K562 (cell line): Measurements from ENCODE around the gene PHKG2. TPM values are rescaled to one million over a fixed set of nuclear protein-coding genes. Genes with fewer than 3 reads are reported as not detected.

ENCODE experiments used
- ATAC-seq: fragments of 200-7000 bp; cut with Tn5 transposase; 3 replicates; pipeline ENCODE4 v1.9.1; 2020; ENCODE audit warnings: moderate library complexity
- BruUV-seq: library from RNA; stranded (reverse); fragments of 400-500 nt; replicated peaks from 2 replicates; lab custom pipeline; 2021; lab: Mats Ljungman, UMichigan
- CTCF ChIA-PET: fragments of 300-600 bp; formaldehyde crosslinking; extraction: SDS; loops from one replicate; lab custom pipeline; 2021; ENCODE audit warnings: low intra/inter-chr PET ratio; lab: Yijun Ruan, JAX
- POLR2A ChIA-PET: fragments of 300-600, 350-650 bp; sonication (Branson Sonifier 250); formaldehyde crosslinking; extraction: SDS; loops from one replicate; lab custom pipeline; 2021; ENCODE audit warnings: antibody characterized with exemption, inconsistent platforms; lab: Yijun Ruan, JAX
- DNase-seq, 4 experiments: peaks; one replicate each; pipeline versions ENCODE4 v3.0.0 to v3.0.0-alpha.2; 2011 to 2018; ENCODE audit warnings: low spot score in 3 of 4, mixed read lengths in 3 of 4; ENCODE audit errors: extremely low read depth in 1 of 4
- FAIRE-seq: peaks from 2 replicates; lab custom pipeline; 2011; peaks lifted over from hg19 to GRCh38; lab: Jason Lieb, UNC
- H2AFZ ChIP-seq: 2 replicates; pipeline ENCODE4 v1.6.0; 2011; ENCODE audit warnings: low read depth, low read length, control low read depth, inconsistent platforms
- H3K27ac ChIP-seq: fragments of 200-600 bp; 3 replicates; pipeline ENCODE4 v1.8.0; 2011; ENCODE audit warnings: low read depth, mild to moderate bottlenecking, control low read depth, inconsistent platforms, low read length, moderate library complexity, mixed read lengths; ENCODE audit errors: extremely low read depth
- H3K27me3 ChIP-seq, 2 experiments: fragments of 300-600 bp in 1 of 2; 2 replicates in 1 of 2; 3 replicates in 1 of 2; pipeline versions ENCODE4 v1.6.0 to v1.8.0; 2011; ENCODE audit warnings: inconsistent platforms in 2 of 2, low read length in 2 of 2, mild to moderate bottlenecking in 1 of 2, mixed read lengths in 1 of 2, moderate library complexity in 1 of 2; ENCODE audit not compliant: control insufficient read depth in 2 of 2, insufficient read depth in 2 of 2
- H3K36me3 ChIP-seq: fragments of 300-600 bp; 3 replicates; pipeline ENCODE4 v1.8.0; 2011; ENCODE audit warnings: mild to moderate bottlenecking, low read length, inconsistent platforms; ENCODE audit not compliant: control insufficient read depth, insufficient read depth
- H3K4me1 ChIP-seq, 2 experiments: fragments of 200-600 bp in 1 of 2; replicated peaks in 1 of 2; 2 replicates in 1 of 2; 3 replicates in 1 of 2; pipeline versions ENCODE4 v1.5.1 to v1.8.0; 2011; ENCODE audit warnings: inconsistent platforms in 2 of 2, low read length in 2 of 2, mild to moderate bottlenecking in 1 of 2, mixed read lengths in 1 of 2, moderate library complexity in 1 of 2; ENCODE audit not compliant: control insufficient read depth in 2 of 2, insufficient read depth in 2 of 2
- H3K4me2 ChIP-seq: 2 replicates; pipeline ENCODE4 v1.6.1; 2011; ENCODE audit warnings: low read length, control low read depth, inconsistent platforms, mixed read lengths; ENCODE audit not compliant: insufficient read depth
- H3K4me3 ChIP-seq: fragments of 200-600 bp; sonication (generic), shearing (Covaris generic); 2 replicates; pipeline ENCODE4 v1.5.1; 2016; ENCODE audit warnings: control low read depth, inconsistent platforms
- H3K79me2 ChIP-seq: fragments of 200-600 bp; 3 replicates; pipeline ENCODE4 v1.8.0; 2011; ENCODE audit warnings: low read length, inconsistent platforms; ENCODE audit not compliant: control insufficient read depth, insufficient read depth
- H3K9ac ChIP-seq, 2 experiments: 2 replicates each; pipeline versions ENCODE4 v1.6.0 to v1.6.1; 2011; ENCODE audit warnings: low read depth in 2 of 2, low read length in 2 of 2, control low read depth in 1 of 2, inconsistent platforms in 1 of 2, mild to moderate bottlenecking in 1 of 2, mixed read lengths in 1 of 2; ENCODE audit not compliant: insufficient read depth in 1 of 2
- H3K9me1 ChIP-seq: one replicate; pipeline ENCODE4 v1.6.0; 2011; ENCODE audit warnings: inconsistent platforms, mild to moderate bottlenecking, low read length, moderate library complexity; ENCODE audit not compliant: control insufficient read depth, insufficient read depth
- H3K9me3 ChIP-seq: replicated peaks from 2 replicates; pipeline ENCODE4 v1.5.1; 2011; ENCODE audit warnings: low read depth, low read length, inconsistent platforms; ENCODE audit not compliant: control insufficient read depth, insufficient read depth
- H4K20me1 ChIP-seq: replicated peaks from 2 replicates; pipeline ENCODE4 v1.6.1; 2011; ENCODE audit warnings: low read length, inconsistent platforms, mixed read lengths; ENCODE audit not compliant: control insufficient read depth, insufficient read depth
- POLR2G ChIP-seq: fragments of 200-400 bp; formaldehyde crosslinking; IDR thresholded peaks from 2 replicates; pipeline ENCODE4 v1.6.1; 2017; ENCODE audit warnings: low read depth, mild to moderate bottlenecking, antibody characterized with exemption, low read length, moderate library complexity
- RBFOX2 ChIP-seq: fragments of 200-400 bp; formaldehyde crosslinking; IDR thresholded peaks from 2 replicates; pipeline ENCODE4 v1.6.1; 2017; ENCODE audit warnings: low read depth, mild to moderate bottlenecking, low read length, moderate library complexity
- ZMIZ1 ChIP-seq, 2 experiments: fragments of 150-350 bp in 1 of 2; IDR thresholded peaks; 2 replicates each; pipeline ENCODE4 v1.6.1; 2012 to 2016; ENCODE audit warnings: low read depth in 2 of 2, low read length in 2 of 2, mild to moderate bottlenecking in 1 of 2, moderate library complexity in 1 of 2
- ZNF398 ChIP-seq: fragments of 250-450 bp; sonication (Bioruptor Pico); IDR thresholded peaks from 2 replicates; pipeline ENCODE4 v1.8.0; 2021; ENCODE audit warnings: moderate library complexity, mild to moderate bottlenecking, inconsistent platforms
- WGBS: fragments of 100-300 bp; shearing (Covaris generic); methylation state at CpG from one replicate; pipeline ENCODE4 v1.1.6; 2016; ENCODE audit warnings: low coverage, mixed read lengths; ENCODE audit not compliant: insufficient coverage; ENCODE audit errors: missing lambda C conversion rate; 5-methylcytosine and 5-hydroxymethylcytosine counted together
- in situ Hi-C: fragments of 300-500 bp; cut with MboI; formaldehyde crosslinking; loops from 4 replicates; pipeline ENCODE4 v1.15.0; 2018; ENCODE audit warnings: inconsistent platforms, mixed read lengths
- intact Hi-C: fragments of 100-400 bp; cut with micrococcal nuclease; formaldehyde crosslinking; loops from 2 replicates; pipeline ENCODE4 v1.14.2; 2022
- polyA plus RNA-seq, 8 experiments: library from polyadenylated mRNA; depleted of rRNA in 4 of 8; stranded (reverse) in 5 of 8; unstranded in 3 of 8; fragments of >200 nt; fragmentation: Nextera tagmentation in 2 of 8; fragmentation: Illumina TruSeq in 1 of 8; extraction: Ambion mirVana in 2 of 8; extraction: Trizol in 1 of 8; gene quantifications; 2 replicates each; pipeline versions ENCODE4 v1.2.1 to v1.2.3, GENCODE V29; 2011 to 2014; ENCODE audit warnings: inconsistent platforms in 1 of 8, missing spikeins in 1 of 8
- total RNA-seq, 7 experiments: library from RNA; depleted of rRNA in 6 of 7; stranded (reverse); fragments of >200 nt in 6 of 7; fragmentation: Illumina TruSeq in 2 of 7; extraction: Trizol in 2 of 7; gene quantifications; 2 replicates each; pipeline versions ENCODE4 v1.2.1 to v1.2.3, GENCODE V29; 2011 to 2021; ENCODE audit warnings: low replicate concordance in 1 of 7

Gene PHKG2
- total and polyA plus RNA-seq, 9 of the 15 experiments (the other 6 are each of a cell fraction or from before 2014, with no cell fraction given): 5.8 to 54.2 (median 30.7) TPM

- H2AFZ ChIP-seq: no peak overlapping the region
- no peak for DNase-seq
- no peaks in the 10 kb centered on the region for H3K9me3 ChIP-seq
- BruUV-seq: no TSS peak
- intact Hi-C loops (no loop called here), in situ Hi-C loops (no loop called here)
- H4K20me1 ChIP-seq: no peaks in the 10 kb centered on the region
- ChIA-PET POLR2A (interaction anchor here (0.7 to 2.9 kb wide), 4 partner anchors 10 to 383 kb away, joined by 3 to 19 read pairs (median 6); partner anchors contain the start of genes CD2BP2 and PHKG2), CTCF (no interaction called here)
- no peak overlapping the region for H3K4me2 ChIP-seq
- H3K27ac ChIP-seq: no peak overlapping the region
- no peaks in the 10 kb centered on the region; the same call in 2 of the 3 replicates for H3K79me2 ChIP-seq
- TF ChIP-seq POLR2G (peak; percentile 60), ZMIZ1 (IDR thresholded peaks at IDR 0.05; ENCODE audit: low read depth in 2 of 2, low read length in 2 of 2) (no peak), RBFOX2 (peak; percentile 28; the same call in 1 of the 2 replicates), ZNF398 (no peak)
- FAIRE-seq: no peak
- no peak overlapping the region for H3K4me3 ChIP-seq
- no peak overlapping the region; a peak in 1 of 4 replicates for H3K9ac ChIP-seq
- peaks cover 10 to 20% of the 10 kb centered on the region in 2 experiments; a peak in 4 of 5 replicates for H3K4me1 ChIP-seq
- no peaks in the 10 kb centered on the region for H3K27me3 ChIP-seq
- peaks cover 5% of the 10 kb centered on the region for H3K9me1 ChIP-seq
- ATAC-seq: no peak
- H3K36me3 ChIP-seq: peaks cover 95% of the 10 kb centered on the region
- 93% methylated on average over 21 of the region's 25 CpGs for WGBS
These were observed 10.2 kb upstream of the PHKG2 start for GRCh38 chr16:30737794-30738648.
